Heart right ventricle (tissue), 16 donors: ENCODE data around the gene PSENEN. TPM values are rescaled to one million over a fixed set of nuclear protein-coding genes. Genes with fewer than 3 reads are reported as not detected.

Experiments
- ATAC-seq, 8 donors: fragments of 200-7000 bp; cut with Tn5 transposase; one replicate each; pipeline ENCODE4 v1.9.1; 2020; ENCODE audit warnings: mild to moderate bottlenecking in 8 of 8, moderate library complexity in 8 of 8, moderate number of reproducible peaks in 1 of 8
- DNase-seq, 2 donors: peaks; one replicate each; pipeline ENCODE4 v3.0.0-alpha.2; 2020
- H3K27ac ChIP-seq, 10 donors: fragments of 200-600 bp; sonication (generic) in 2 of 10; one replicate each; pipeline versions ENCODE4 v1.5.0 to v1.8.0; 2020 to 2022; ENCODE audit warnings: mild to moderate bottlenecking in 3 of 10
- H3K27me3 ChIP-seq, 7 donors: fragments of 200-600 bp; one replicate each; pipeline ENCODE4 v1.8.0; 2021 to 2022; ENCODE audit warnings: mild to moderate bottlenecking in 2 of 7
- H3K36me3 ChIP-seq, 9 donors: fragments of 200-600 bp; sonication (generic) in 1 of 9; one replicate each; pipeline versions ENCODE4 v1.5.0 to v1.8.0; 2020 to 2022; ENCODE audit warnings: mild to moderate bottlenecking in 2 of 9
- H3K4me1 ChIP-seq, 9 donors: fragments of 200-600 bp; sonication (generic) in 1 of 9; one replicate each; pipeline versions ENCODE4 v1.5.0 to v1.8.0; 2020 to 2022; ENCODE audit warnings: mild to moderate bottlenecking in 4 of 9
- H3K4me3 ChIP-seq, 10 donors: fragments of 200-600 bp; sonication (generic) in 2 of 10; one replicate each; pipeline versions ENCODE4 v1.5.0 to v1.8.0; 2020 to 2022; ENCODE audit warnings: mild to moderate bottlenecking in 7 of 10, moderate library complexity in 2 of 10
- H3K9me3 ChIP-seq, 11 donors: fragments of 200-600 bp in 10 of 11; sonication (generic) in 2 of 11; one replicate each; pipeline versions ENCODE4 v1.5.0 to v1.8.0; 2013 to 2022; ENCODE audit warnings: mild to moderate bottlenecking in 2 of 11, control low read depth in 1 of 11, moderate library complexity in 1 of 11
- CTCF ChIP-seq, 9 donors: fragments of 200-600 bp; sonication (generic) in 2 of 9; IDR thresholded peaks; one replicate each; pipeline versions ENCODE4 v1.5.0 to v1.8.0; 2021 to 2022; ENCODE audit warnings: antibody characterized with exemption in 9 of 9, mild to moderate bottlenecking in 5 of 9, moderate library complexity in 1 of 9
- WGBS, 2 donors: extraction: QIAGEN DNeasy Blood & Tissue Kit; methylation state at CpG; one replicate each; pipeline ENCODE4 v1.1.7; 2013; ENCODE audit warnings: inconsistent platforms in 1 of 2; 5-methylcytosine and 5-hydroxymethylcytosine counted together
- intact Hi-C, 10 donors: fragments of 100-400 bp; cut with DNase I; formaldehyde crosslinking; loops; one replicate each; pipeline versions ENCODE4 v1.11.1 to v1.14.2; 2022
- polyA plus RNA-seq, 2 donors: library from polyadenylated mRNA; stranded (reverse); fragments of 200-250 nt; gene quantifications; one replicate each; pipeline ENCODE4 v1.2.3, GENCODE V29; 2013
- total RNA-seq, 10 donors: library from RNA; stranded (reverse); fragmentation: NEBNext Ultra II Directional in 3 of 10; extraction: Animal tissue kit (Norgen Biotek cat#: 25700) in 3 of 10; gene quantifications; one replicate each; pipeline versions ENCODE4 v1.2.1 to v1.2.4, GENCODE V29; 2021 to 2023
- donor health status: Arrhythmogenic right ventricular cardiomyopathy.
- donor health status: ischemic (EF 13 %, LVEDD 7.1; RV severe dilation, severe dysfunction).
- donor health status: healthy with polysubstance abuse.
- donor health status: DM: no; HTN: yes; CAD: no.
- donor health status: DM: no; HTN: no; CAD: no.
- donor health status: ischemic (EF 25% LVEDD 6.9; RV normal size, moderate dysfunction).
- donor health status: ischemic (EF 25% LVEDD 5.7; RV mildly dilated, moderate dysfunction).
- donor health status: healthy.
- donor health status: DM: yes; HTN: yes; CAD: no.
- donor health status: Ischemic cardiomyopathy.
- donor health status: ischemic (EF 35%, LVEDD 5.7; RV mildly dilated, moderate dysfunction).
- donor health status: nonischemic (EF 11% LVEDD 7.7; RV severe dilation, severe dysfunction).
- donor health status: DM: yes; HTN: yes; CAD: no.
- donor health status: PGD.
- donor health status: ischemic (EF 29% LVEDD 5.4; RV normal size, mild dysfunction).
- donor health status: nonischemic (EF 23%, LVEDD 6.1; RV moderate dilation, normal function).

Gene PSENEN
- total and polyA plus RNA-seq, 12 donors: 34.8 to 149 (median 47.2) TPM

GRCh38 chr19:35713904-35714495 is 31.5 kb upstream of the PSENEN start:
- peak overlapping the region in 1 of 10 donors; percentile 58 for H3K27ac ChIP-seq
- peak overlapping the region in 1 of 10 donors; percentile 20 for H3K4me3 ChIP-seq
- DNase-seq (no peak), ATAC-seq (no peak)
- intact Hi-C loops: loop anchor here in 4 of 10 donors (10.0 kb wide), 2 partner anchors 159 to 169 kb away; partner anchors contain the start of gene TMEM147 (in 3 of the 4)
- peaks cover 5 to 22% (median 18%) of the 10 kb centered on the region in 9 donors for H3K4me1 ChIP-seq
- H3K36me3 ChIP-seq: no peaks in the 10 kb centered on the region
- no peak for TF ChIP-seq CTCF (IDR thresholded peaks at IDR 0.05)
- no peaks in the 10 kb centered on the region for H3K9me3 ChIP-seq
- 81 to 84% methylated on average over 12 of the region's 12 CpGs for WGBS, 2 donors
- no peaks in the 10 kb centered on the region for H3K27me3 ChIP-seq

- H3K9me3 ChIP-seq: no peaks in the 10 kb centered on the region
- TF ChIP-seq CTCF (IDR thresholded peaks at IDR 0.05): no peak
- H3K27ac ChIP-seq: peak overlapping the region in 1 of 10 donors; percentile 40
- H3K27me3 ChIP-seq: no peaks in the 10 kb centered on the region
- peaks cover 0 to 4% (median 0%) of the 10 kb centered on the region in 9 donors for H3K36me3 ChIP-seq
- no peak overlapping the region for H3K4me3 ChIP-seq
- DNase-seq (no peak), ATAC-seq (no peak)
- peaks cover 6 to 30% (median 24%) of the 10 kb centered on the region in 9 donors for H3K4me1 ChIP-seq
- 77 to 81% methylated on average over 14 of the region's 14 CpGs for WGBS, 2 donors
- intact Hi-C loops: loop anchor here in 7 of 10 donors (1.0 to 10.0 kb wide), 7 partner anchors 20 to 202 kb away; partner anchors contain the start of genes TMEM147 (in 4 of the 7) and DMKN (in 1 of the 7)
Measured at GRCh38 chr19:35714601-35715354, 30.7 kb upstream of the PSENEN start.

- no peaks in the 10 kb centered on the region for H3K9me3 ChIP-seq
- ATAC-seq (no peak), DNase-seq (no peak)
- 82 to 84% methylated on average over 7 of the region's 7 CpGs for WGBS, 2 donors
- no peak for TF ChIP-seq CTCF (IDR thresholded peaks at IDR 0.05)
- peaks cover 6 to 34% (median 27%) of the 10 kb centered on the region in 9 donors for H3K4me1 ChIP-seq
- peak overlapping the region in 5 of 10 donors; percentile 78 to 95 (median 92) for H3K27ac ChIP-seq
- peak overlapping the region in 3 of 10 donors; percentile 75 to 98 (median 96) for H3K4me3 ChIP-seq
- intact Hi-C loops: loop anchor here in 7 of 10 donors (1.0 to 10.0 kb wide), 7 partner anchors 21 to 203 kb away; partner anchors contain the start of genes TMEM147 (in 4 of the 7) and DMKN (in 1 of the 7)
- H3K27me3 ChIP-seq: no peaks in the 10 kb centered on the region
- H3K36me3 ChIP-seq: peaks cover 0 to 10% (median 0%) of the 10 kb centered on the region in 9 donors
Measured at GRCh38 chr19:35715355-35715809, 30.1 kb upstream of the PSENEN start.
